ENCODE results near the gene USE1. TPM values are rescaled to one million over a fixed set of nuclear protein-coding genes. Genes with fewer than 3 reads are reported as not detected.

Gene USE1, protein sequence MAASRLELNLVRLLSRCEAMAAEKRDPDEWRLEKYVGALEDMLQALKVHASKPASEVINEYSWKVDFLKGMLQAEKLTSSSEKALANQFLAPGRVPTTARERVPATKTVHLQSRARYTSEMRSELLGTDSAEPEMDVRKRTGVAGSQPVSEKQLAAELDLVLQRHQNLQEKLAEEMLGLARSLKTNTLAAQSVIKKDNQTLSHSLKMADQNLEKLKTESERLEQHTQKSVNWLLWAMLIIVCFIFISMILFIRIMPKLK
- total RNA-seq, result 11.1 and 18.0 TPM in 2 replicates

DNA sequence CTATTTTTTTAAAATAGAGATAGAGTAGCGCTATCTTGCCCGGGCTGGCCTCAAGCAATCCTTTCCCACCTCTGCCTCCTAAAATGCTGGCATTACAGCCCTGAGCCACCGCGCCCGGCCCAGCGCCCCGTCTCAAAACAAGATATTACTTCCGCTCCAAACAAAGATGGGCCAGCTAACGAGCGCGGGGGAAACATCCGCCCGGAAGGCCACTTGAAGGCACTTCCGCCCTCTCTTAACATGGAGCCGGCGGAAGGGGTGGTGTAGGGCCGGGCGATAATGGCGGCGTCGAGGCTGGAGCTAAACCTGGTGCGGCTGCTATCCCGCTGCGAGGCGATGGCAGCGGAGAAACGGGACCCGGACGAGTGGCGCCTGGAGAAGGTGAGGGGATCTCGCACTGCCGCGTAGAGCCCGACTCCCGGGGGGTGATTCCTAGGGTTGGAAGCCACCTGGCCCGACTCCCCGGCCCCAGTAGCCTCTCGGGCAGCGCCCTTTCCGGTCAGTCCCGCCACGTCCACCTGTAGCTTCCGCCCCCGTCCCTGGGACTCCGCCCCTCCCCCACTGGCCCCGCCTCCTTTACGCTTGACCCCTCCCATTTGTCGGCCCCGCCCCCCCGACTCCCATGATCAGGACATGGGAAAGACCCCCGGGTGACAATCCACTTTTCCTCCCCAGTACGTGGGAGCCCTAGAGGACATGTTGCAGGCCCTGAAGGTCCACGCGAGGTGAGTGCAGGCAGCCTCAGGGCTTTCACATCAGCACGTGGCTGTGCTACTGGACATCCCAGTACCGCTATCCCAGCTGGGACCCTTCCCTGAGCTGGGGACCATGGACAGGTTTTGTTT, at the start of gene USE1:
USE1 (plus strand) TSS at position 231 of the 845 bp plus-strand sequence; CDS start at position 280, 49 bp downstream.

DNA sequence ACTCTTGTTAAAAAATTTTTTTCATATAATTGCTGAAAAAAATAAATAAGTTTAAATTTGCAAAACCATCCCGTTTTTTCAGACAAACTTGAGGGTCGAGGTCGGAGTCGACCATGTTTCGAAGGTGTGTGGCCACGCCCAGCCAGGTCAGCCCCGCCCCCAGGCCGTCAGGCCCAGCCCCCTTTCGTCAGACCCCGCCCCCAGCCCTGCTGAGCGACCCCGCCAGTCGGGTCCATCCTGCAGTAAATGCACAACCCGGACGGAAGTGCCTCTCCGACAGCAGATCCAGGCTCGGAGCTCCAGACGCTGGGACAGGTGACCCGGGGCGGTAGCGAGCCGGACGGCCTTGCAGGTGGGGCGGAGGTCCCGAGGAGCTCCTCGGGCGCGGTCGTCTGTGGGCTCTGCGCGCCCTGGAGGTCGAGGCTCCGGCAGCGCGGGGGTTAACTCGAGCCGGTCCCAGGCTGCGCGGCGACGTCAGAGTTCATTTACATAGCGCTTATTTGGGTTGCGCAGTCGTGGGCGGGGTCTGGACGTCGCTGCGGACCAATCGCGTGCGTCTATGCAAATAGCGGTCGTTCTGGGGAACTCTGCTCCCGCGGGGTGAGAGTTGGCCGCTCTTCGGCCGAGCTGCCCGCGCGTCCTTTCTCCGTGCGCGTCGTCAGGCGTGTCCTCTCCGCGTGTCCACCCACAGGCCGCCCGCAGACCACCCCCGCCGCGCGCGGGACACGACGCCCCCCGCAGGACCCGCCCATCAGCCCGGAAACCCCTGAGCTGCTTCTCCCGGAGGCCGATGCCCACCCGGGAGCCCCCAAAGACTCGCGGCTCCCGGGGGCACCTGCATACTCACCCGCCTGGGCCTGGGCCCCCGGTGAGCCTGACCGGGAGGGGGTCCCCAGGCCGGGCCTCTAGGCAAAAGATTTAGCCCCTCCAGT, 11.1 kb downstream of the USE1 start, which contains the start of gene OCEL1:
OCEL1 (plus strand) TSS at position 225 of the 932 bp plus-strand sequence; CDS start at position 247, 22 bp downstream.

DNA sequence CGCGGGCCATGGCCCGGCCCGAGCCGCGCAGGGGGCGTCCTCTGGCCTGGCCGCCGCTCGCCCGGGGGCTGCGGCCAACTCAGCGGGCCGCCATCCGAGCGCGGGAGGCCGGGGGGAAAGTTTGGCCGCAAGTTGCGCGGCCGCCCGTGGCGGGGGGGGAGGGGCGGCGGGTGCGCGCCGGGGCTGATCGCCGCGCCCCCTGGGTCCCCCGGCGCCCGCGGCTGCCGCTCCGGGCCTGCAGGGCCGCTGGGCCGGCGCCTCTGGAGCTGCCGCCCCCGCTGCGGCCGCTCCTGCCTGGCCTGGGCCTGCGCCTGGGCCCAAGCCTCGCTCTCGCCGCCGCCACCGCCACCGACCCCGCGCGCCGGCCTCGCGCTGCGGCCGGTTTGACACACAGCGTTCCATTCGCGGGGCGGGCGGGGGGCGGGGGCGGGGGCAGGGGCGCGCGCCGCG, 30.4 kb downstream of the USE1 start, which contains the start of gene NR2F6:
NR2F6 (minus strand) TSS at position 385 of the 450 bp plus-strand sequence. CDS start 699 bp downstream, outside the sequence.

DNA sequence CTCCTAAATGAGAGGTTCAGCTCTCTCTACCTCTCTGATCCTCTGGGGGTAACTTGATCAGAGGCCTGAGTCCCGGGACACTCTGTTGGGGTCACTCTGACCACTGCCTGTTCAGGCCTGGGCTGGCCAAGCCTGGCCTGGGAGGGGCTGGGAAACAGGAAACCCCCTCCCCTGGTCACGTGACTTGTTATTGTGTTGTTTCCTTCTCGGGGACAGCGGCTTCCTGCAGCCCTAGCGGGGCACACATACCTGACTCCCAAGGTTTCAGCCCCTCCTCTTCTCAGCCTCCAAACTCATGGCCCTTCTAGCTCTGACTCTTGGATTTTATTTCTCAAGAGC, 49.5 kb downstream of the USE1 start, which contains the start of gene USHBP1:
USHBP1 (minus strand) TSS at position 105 of the 339 bp plus-strand sequence. CDS start 446 bp downstream, outside the sequence.

DNA sequence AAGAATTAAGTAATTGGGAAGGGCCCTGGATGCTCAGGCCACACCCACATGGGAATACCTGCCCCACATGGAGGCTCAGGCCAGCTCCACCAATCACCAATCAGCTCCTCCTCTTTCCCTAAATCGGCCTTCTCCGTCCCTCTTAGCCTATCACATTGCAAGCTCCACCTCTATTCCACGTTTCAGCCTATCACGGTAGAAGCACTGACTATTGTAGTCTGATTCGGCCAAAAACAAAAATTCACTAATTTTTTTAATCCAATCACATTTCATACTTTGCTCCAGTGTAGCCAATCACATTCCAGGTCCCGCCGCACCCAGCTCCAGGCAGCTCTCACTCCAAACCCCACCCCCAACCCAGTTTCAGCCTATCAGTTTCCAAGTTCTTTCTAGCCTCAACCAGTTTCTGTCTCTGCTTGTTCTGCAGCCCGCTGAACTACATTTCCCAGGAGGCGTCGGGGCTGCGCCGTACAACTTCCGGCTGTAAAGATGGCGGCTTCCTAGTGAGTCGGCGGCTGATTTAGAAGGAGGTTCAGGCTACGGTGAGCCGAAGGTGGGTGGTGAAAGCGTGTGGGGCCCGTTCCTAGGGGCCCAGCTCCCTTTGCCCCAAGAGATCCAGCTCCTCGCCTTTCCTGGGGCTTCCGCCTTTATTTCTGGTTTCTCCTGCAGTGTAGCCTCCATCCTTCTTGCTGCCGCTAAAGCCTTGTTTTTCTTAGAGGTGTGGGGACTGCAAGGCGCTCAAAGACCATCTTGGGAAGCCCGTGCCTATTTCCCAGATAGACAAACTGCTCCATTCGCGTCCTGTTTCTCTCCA, 52.0 kb downstream of the USE1 start, which contains the start of gene BABAM1:
BABAM1 (plus strand) TSS at position 469 of the 814 bp plus-strand sequence. CDS start 1,364 bp downstream, outside the sequence.

Other genes with a start within 250 kb of the USE1 start
- 2.3 and 3.6 TPM in 2 replicates for gene CPAMD8, start 188.5 kb upstream of the USE1 start, total RNA-seq
- 2.9 and 4.2 TPM in 2 replicates for gene HAUS8, start 139.9 kb upstream of the USE1 start, total RNA-seq
- gene MYO9B, start 139.6 kb upstream of the USE1 start, total RNA-seq, result 84.0 and 105 TPM in 2 replicates
- gene OCEL1, start 10.9 kb downstream of the USE1 start, total RNA-seq, result 3.5 and 4.6 TPM in 2 replicates
- gene NR2F6, start 30.6 kb downstream of the USE1 start, total RNA-seq, result 35.3 and 46.4 TPM in 2 replicates
- gene USHBP1, start 49.4 kb downstream of the USE1 start, total RNA-seq, result 22.8 and 28.7 TPM in 2 replicates
- 103 and 107 TPM in 2 replicates for gene BABAM1, start 52.1 kb downstream of the USE1 start, total RNA-seq
- gene ANKLE1, start 66.5 kb downstream of the USE1 start, total RNA-seq, result 0.96 and 1.3 TPM in 2 replicates
- gene ABHD8, start 88.1 kb downstream of the USE1 start, total RNA-seq, result 6.1 and 16.0 TPM in 2 replicates
- gene MRPL34, start 90.5 kb downstream of the USE1 start, total RNA-seq, result 35.3 and 40.2 TPM in 2 replicates
- 33.3 and 46.4 TPM in 2 replicates for gene DDA1, start 94.2 kb downstream of the USE1 start, total RNA-seq
- gene ANO8, start 119.5 kb downstream of the USE1 start, total RNA-seq, result 3.5 and 5.6 TPM in 2 replicates
- 14.0 and 21.3 TPM in 2 replicates for gene GTPBP3, start 122.2 kb downstream of the USE1 start, total RNA-seq
- gene PLVAP, start 162.0 kb downstream of the USE1 start, total RNA-seq, result 13.7 and 13.8 TPM in 2 replicates
- not detected in 2 replicates for gene CCDC194, start 178.8 kb downstream of the USE1 start, total RNA-seq
- 0.19 and 0.65 TPM in 2 replicates for gene BST2, start 190.3 kb downstream of the USE1 start, total RNA-seq
- 45.9 and 77.1 TPM in 2 replicates for gene MVB12A, start 204.7 kb downstream of the USE1 start, total RNA-seq
- gene TMEM221, start 233.3 kb downstream of the USE1 start, total RNA-seq, result 0.33 TPM in 1 of 2 replicates, not detected in the other
- gene NXNL1, start 245.6 kb downstream of the USE1 start, total RNA-seq, result not detected in 2 replicates